Kasumi-1 (cell line): ENCODE data around the gene MTA3.

Experiments used
- DNase-seq, 2 experiments: peaks; one replicate each; lab custom pipeline; 2025; lab: John Stamatoyannopoulos, UW

Gene MTA3

DNA sequence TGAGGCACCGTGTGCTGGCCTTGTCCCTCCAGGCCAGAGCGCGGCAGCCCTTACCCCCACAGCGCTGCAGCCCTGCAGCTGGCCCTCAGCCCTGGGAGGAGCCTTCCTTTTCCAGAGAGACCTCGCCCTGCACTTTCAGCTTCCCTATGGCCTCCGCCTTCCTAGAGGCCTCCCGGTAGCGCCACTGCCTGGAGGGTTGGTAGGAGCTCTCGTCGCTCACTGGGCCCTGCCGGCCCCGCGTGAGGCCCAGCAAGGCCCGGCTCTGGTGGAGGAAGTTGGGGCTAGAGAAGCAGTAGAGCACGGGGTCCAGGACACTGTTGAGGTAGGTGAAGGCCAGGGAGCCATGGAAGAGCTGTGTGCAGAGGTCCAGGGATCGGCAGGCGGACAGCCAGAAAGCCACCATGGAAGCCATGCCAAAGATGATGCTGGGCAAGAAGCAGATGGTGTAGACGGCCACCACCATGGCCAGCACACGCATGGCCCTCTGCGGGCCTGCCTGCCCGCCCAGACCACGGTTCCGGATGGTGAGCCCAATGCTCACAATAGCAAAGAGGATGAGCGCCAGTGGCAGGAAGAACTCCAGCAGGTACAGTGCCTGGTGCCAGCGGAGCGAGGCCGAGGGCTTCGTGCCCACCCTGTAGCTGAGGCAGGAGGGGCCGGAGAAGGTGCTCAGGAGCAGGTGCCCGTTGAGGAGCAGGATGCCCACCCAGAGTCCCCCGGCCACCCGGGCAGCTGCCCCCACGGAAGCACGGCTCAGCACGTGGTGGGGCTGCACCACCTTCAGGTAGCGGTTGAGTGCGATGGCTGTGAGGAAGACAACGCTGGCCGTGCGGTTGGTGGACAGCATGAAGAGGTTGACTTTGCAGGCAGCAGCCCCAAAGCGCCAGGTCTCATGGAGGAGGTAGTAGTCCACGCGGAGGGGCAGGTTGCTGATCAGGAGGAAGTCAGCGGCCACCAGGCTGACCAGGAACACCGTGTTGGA, 194.7 kb downstream of the MTA3 start:
- no peak for DNase-seq

DNA sequence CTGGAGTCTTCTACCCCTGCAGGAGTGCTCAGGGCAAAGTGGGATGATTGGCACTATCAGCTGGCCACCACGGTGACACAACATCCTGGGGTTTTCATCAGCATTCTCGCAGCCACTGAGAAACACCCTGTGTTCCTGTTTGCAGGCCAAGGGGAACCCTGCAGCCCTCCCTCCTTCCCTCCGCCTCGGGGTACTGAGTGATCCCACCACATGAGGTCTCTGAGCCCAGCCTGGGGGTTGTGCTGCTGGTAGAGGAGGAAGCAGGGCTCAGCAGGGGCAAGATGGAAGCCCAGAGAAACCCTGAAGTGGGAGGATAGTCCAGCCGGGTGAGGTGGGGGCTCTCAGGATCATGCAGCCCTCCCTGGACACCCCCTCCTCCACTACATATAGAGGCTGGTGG, 195.7 kb downstream of the MTA3 start, which contains the start of gene OXER1:
TSS of gene OXER1 (minus strand) at position 40 of the 400 bp plus-strand sequence. CDS start 73 bp downstream, outside the sequence.
- DNase-seq: peak; percentile 62 to 67

DNA sequence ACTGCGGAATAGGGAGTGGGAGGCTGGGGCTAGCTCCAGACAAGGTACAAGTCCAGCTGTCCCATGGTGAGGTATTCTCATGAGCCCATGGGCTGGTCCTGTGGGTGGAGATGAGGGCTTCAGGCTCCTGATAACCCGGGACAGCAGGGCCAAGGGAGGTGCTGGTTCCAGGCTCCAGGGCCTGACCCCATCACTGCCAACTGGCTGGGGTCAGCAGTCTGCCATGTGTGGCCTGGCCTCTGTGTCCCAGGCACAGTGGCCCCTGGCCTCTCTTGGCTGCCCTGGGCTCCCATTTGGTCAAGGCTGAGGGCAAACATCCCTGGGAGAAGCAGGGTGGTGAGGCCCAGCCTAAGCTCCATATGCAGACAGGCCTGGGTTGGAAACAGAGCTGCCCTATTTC, 196.5 kb downstream of the MTA3 start:
- DNase-seq: no peak

DNA sequence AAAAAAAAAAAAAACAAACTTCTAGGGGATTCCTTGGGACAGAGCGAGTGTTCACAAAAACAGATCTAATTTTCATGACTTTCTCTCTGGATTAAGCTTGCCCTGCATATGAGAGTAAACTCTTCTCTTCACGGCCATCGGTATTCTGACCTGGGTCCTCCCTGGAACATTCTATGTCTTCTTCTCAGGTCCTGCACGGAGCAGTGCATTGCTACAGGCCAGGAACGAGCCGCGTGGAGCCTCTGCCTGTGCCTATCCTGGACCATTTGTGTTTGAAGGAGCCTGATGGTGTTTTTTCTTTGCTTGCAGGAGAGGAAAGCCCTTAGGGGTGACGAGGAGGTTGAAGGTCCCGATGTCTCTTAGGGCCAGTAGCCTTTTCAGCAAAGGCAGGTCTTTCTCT, 197.3 kb downstream of the MTA3 start:
- no peak for DNase-seq

DNA sequence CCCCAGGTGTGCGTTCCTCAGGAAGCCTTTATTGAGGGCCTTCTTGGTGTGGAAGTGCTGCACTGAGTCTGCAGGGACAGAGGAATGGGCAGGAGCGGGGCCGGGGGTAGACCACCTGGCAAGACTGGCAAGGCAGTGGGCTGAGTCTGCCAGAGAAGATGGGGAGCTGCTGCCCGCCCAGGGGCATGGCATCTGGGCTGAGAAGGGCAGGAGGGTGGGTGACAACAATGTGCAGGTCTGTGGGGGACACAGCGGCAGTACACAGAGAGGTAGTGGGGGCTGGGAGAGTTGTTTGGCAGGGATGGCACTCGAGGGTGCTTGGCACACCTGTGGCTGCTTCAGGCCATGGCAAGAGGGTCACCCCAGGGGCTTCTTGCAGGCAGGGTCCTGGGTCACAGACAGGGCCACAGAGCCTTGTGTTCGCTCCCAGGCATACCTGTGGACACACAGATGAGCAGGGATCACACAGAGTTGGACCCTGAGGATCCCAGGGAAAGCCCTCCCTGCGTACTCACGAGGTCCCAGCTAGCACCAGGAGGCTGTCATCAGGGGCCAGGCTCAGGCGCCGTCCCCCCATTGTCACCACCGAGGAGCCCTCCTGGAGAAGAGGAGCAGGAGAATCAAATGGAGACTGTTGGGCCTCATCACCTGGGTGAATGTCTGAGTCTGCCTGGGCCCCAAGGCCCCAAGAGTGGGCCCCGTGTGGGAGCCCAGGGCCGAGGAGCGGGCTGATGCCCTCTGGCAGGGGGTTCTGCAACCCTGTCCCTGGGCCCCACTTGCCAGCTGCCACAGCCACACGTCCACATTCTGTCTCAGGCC, 198.9 kb downstream of the MTA3 start:
- no peak for DNase-seq

DNA sequence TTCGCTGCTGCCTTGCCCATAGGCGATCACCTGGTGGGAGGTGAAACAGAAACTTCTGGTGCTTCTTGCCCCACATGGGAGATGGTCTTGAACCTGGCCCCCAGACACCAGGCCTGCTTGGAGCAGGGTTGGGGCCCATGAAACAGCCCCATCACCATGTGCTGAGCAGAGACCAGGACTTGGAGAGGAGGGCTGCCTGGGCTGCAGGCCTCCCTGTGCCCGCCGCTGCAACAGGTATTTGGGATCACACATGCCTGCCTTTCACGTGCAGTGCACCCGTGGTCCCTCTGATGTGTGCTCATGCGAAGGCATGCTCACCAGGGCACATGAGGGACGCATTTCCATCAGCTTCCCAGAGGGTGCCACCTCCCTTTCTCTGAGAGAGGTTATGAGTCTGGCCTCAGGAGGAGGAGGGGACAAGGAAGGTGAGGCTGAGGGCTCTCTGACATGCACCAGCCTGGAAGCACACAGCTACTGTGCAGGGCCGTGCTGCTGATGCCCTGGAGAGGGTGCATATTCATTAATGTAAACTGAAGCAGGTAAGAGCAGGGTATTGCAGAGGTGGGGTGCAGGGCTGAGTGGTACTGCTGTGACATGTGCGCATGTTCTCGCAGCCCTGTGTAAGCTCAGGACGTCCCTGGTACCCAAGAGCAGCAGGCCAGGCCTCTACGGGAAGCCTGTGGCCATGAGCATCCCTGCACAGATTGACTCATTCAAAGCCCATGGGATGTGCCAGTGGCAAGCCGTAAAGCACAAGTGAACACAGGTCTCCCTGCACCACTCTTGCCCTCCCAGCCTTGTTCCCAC, 199.7 kb downstream of the MTA3 start:
- no peak for DNase-seq

DNA sequence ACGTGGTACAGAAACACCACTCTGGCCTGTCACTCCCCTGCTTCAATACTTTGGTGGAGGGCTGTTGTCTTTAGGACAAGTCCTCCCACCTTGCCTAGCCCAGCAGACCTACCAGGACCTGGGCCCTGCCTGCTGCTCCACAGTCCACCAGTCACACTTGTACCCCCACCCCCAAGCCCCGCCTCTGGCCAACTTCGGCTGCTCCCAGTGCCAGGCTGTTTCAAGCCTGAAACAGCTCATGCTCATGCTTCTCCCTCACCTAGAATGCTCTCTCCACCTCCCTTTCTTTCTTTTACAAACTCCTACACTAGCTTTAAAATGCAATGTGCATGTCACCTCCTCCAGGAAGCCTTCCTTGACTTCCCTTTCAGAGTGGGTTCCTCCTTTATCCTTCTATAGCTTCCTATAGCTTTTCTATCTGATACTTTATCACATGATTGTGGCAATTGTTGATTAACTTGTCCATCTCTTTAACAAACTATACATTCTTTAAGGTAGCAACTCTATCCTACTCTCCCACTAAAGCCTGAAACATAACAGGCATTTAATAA, 200.3 kb downstream of the MTA3 start:
- no peak for DNase-seq

DNA sequence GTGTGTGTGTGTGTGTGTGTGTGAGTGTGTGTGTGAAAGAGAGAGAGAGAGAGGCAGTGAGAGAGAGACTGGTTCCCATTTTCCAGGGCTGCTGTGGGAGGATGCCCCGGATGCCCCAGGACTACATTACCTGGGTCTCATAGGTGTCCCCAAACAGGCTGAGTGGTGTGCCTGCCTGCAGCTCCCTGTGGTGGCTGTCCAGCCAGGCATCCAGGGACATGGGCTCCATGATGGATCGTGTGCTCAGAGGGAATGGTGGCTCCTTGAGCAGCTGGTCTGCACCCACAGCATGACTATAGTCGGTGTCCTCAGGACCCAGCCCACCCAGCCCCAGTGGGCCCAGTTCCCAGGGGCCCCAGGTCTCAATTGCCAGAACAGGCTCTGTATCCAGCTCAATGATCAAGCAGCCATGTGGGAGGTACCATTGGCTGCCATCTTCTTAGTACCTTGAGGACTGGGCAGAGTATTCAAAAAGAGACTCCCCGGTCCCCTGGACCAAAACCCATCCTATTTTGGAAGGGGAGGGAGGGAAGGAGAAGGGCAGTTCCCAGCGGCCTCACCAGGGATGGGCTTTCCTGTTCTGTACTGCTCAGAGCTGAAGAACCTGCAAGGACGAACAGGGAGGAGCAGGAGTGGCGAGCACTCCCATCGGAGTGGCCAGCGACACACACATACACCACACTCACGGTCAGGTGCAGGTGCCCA, 201.3 kb downstream of the MTA3 start:
- no peak for DNase-seq

DNA sequence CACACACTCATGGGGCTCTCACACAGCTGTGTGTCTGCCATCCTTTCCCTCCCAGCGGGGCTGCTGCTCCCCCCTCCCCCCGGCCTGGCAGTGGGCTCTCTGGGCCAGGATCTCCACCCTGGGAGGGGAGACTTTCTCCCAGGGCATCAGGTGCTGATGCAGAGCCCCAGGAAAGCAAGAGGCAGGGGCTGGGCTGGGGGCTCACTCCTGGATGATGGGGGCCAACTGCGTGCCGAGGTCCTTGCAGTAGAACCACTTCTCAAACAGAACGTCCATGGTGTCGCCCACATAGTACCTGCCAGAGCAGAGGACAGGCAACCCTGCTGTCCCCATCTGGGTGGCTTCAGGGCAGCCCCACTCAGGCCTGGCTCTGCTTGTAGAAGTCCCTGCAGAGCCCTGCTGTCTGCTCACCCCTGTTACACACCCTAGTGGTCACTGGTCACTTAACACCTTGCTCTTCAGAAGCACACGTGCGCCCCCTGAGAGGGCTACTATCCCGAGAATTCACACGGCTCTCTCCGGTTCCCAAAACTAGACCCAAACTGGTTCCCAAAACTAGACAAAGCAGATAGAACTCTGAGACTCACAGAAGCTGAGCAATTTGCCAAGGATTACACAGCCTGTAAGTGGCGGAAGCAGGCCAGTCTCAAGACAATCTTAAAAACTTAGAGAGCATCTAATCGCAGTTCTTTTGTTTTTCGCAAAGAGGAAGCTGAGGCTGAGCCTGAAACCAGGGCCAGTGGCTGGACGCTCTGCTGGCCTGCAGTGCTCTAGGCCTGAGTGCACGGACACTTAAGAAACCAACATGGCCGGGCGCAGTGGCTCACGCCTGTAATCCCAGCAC, 202.1 kb downstream of the MTA3 start:
- DNase-seq: peak; percentile 49 to 60

DNA sequence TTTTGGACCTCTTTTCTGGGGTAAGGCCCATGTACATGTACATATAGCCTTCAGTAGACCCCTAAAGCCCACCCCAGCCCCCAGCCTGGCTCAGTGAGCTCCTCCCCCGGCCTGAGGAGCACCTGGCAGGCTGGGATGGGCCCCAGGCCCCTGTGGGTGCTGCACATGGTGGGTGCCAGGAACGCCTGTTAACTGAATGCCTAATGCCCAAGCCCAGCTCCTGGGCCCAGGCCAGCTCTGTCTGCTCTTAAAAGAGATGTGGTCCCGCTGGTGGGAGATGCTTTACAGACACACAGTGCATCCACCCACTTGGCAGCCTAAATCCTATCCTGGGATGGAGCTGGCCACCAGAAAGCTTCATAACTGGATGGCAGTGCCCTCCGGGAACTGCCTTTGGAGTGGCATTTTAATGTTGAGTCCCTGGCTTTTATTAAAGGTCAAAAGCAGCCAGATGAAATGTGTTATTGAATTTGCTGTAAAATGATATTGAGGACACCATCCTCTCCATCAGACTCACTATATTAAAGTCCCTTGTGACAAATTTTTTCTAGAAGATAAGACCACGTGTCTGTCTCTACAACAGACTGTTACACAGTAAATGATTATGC, 203.2 kb downstream of the MTA3 start:
- no peak for DNase-seq

DNA sequence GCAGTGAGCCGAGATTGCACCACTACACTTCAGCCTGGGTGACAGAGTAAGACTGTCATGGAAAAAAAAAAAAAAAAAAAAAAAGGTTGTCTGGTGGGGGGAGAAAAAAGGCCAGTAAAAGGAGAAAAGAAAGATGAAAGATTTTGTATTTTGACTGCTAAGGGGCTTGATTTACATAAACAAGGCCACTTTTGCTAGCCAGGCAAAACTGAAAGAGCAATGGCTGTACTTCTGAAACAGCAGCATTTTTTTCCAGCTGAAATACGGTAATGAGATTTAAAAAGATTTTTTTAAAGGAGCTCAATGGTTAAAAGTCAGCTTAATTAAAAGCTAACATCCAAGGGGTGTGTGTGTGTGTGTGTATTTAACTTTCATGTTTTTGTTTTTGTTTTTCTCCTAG, 206.8 kb downstream of the MTA3 start:
- DNase-seq: no peak

DNA sequence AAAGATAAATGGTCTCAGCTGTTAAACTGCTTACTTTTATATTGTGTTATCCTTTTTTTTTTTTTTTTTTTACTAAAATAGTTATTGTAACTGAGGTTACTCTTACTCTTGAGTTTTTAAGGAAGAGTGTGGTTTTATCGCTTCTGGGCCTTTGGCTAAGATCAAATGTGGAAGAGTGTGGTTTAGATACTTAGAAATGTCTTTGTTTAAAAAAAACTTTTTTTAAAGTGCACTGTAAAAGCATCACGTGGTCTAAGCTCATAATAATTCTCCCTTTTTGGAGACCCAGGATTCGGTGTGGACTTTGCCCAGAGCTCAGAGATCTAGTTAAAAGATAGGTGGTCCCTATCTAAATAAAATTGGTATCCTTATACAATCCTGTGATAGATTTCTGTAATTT, 207.4 kb downstream of the MTA3 start:
- DNase-seq: peak; percentile 29 to 33

DNA sequence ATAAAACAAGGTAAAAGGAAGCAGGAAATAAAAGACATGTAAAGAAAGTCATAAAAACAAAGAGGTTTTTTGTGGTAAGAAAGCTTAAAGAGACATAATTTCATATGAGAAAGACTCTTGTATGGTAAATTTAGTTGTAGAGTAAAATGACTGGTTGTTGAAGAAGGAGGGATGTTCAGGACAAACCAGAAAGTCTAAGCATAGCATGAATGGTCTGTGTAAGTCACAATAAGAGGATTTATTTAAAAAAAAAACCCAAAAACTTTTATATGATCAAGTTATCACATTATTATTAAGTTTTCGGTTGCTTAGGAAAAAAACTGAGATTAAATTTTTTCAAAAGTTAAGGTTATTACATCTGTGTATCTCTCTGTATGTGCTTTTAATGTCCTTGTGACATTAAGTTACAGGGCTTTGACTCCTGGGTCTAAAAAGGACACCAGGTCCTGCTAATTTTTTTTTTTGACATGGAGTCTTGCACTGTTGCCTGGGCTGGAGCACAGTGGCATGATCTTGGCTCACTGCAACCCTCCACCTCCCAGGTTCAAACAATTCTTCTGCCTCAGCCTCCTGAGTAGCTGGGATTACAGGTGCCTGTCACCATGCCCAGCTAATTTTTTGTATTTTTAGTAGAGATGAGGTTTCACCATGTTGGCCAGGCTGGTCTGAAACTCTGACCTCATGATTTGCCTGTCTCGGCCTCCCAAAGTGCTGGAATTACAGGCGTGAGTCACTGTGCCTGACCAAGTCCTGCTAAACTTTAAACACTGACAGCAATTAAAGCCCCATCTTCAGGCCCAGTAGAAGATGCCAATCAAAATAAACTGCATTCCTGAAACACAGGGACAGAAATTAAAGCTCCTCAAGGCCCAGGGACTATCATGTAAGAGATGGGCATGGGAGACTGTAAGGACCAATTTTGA, 209.7 kb downstream of the MTA3 start:
- DNase-seq: no peak

DNA sequence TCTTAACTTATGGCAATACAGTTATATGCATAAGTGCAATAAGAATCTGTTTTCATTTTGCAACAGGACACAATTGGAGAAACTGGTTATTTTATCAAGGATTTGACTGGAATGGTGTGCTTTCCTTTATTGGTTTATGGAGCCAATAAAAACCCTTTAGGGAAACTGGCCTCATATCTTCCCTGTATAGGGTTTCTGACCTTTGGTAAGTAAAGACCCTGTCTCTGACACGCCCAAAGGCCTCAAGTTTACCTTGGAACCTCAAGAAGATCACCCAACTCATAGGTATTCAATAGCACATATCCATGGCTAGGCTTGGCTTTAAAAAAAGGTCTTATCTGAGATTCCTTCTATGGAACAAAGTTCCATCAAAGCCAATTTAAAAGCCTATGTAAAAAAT, 212.7 kb downstream of the MTA3 start:
- DNase-seq: no peak

DNA sequence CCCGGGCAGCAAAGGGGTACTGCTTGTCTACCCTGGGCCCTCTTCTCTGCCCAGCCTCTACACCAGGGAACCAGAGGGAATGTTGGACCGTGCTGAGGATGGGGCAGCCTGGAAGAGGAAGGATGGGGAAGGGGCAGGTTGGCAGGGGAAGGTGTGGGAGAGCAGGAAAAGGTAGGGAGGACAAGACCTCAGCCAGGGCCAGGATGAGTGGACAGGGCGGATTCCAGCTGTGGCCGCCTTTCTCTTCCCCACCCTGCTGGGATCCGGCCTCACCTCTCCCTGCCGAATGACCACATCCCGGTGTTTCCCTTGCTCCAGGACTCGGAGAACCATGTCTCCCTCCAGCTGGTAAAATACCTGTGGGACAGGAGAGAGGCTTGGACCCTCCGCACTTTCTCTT, 215.1 kb downstream of the MTA3 start:
- no peak for DNase-seq

DNA sequence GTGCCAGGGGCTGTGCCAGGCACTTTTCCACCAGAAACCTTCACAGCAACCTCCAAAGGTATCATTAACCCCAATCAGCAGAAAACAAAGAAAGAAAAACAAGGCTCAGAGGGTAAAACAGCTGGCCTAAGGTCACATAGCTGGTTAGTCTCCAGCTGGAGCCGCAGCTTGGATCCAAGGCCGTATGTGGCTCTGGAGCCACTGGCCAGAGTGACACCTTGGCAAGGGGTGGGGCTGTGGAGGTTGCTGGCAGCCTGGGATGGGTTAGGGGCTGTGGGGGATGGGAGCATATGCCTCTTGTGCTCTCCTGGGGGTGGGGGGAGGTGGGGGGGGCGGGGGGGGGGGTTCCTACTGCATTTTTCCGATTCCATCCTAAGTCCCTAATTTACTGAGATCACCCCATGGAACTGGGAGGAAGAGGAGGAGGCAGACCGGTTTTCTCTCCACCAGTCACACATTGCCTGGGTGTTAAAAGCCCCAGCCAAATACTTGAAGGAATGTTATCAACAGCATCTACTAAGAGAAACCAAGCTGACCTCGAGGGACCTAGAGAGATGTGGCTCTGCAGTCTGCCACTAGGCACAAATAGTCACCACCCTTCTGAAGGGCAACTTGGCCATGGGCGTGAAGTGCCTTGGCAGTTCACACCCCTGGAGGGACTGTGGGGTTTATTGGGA, 215.9 kb downstream of the MTA3 start:
- no peak for DNase-seq

DNA sequence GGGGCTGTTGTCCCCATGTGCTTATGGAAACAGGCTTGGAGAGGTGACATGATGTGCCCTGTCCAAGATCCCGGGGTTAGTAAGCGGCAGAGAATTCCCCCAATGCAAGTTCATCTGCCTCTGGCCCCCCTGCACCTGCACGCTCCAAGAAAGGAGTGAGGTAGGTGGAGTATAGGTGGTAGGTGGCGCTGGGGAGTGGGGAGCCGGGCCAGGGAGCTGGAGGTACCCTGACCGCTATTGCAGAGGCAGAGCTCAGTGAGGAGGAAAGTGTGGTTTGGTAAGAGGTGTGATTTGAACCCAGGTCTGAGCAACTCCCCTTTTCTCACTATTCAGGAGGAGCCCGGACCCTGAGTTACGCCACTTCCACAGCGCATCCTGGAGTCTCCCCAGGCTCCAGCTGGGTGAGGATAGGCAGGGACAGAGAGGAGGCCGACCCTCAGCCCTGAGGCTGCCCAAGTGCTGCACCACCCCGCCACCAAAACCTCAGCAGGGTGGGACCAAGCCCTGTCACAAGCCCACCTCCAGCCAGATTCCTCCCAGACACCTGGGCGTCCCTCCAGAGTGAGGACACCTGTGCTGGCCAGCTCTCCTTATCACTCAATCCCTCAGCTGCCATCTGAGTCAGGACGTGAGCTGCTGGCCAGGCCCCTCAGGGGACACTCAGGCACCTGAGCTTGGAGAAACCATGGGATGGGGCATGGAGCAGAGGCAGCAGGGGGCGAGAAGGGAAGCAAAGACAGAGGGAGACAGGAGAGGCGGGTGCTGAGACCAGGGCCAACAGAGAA, 218.3 kb downstream of the MTA3 start:
- DNase-seq: no peak
